NAMALWA (cell line): ENCODE data around the gene MAPK1IP1L.
"Not testable (repeated sequence)": the region's sequence is repeated elsewhere in the genome, so short reads cannot be mapped to it uniquely, and the experiment has no call there.

Source experiments
- DNase-seq: peaks from one replicate; pipeline ENCODE4 v3.0.0-alpha.2; 2015; ENCODE audit warnings: low spot score

MAPK1IP1L gene

GRCh38 chr14:55051423-55052268 is at the start of gene MAPK1IP1L:
TSS of gene MAPK1IP1L (plus strand) at chr14:55051647. CDS start at chr14:55061684, 10,037 bp downstream.
- peak; percentile 79 for DNase-seq

DNA sequence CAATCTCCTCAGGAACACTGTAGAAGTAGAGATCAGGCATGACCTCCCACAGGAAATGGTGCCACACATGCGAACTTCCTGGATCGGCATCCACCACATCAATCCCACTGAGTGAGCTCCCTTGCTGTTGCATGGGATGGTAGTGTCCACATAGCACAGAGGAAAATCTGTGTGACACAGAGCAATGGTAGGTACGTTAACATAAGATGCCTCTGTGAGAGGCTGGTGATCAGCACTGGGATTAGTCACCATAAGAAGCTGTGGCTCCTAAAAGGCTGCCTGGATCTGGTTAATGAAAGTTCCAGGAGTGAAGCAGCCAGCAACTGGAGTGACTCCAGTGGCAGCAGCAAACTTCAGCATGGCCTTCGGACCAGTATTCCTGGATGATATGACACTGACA is 46.4 kb upstream of the MAPK1IP1L start:
- DNase-seq: no peak

GRCh38 chr14:55015006-55015405 is 36.4 kb upstream of the MAPK1IP1L start:
- no peak for DNase-seq

- no peak for DNase-seq
Observed at GRCh38 chr14:55019968-55020554, 31.4 kb upstream of the MAPK1IP1L start.

DNA sequence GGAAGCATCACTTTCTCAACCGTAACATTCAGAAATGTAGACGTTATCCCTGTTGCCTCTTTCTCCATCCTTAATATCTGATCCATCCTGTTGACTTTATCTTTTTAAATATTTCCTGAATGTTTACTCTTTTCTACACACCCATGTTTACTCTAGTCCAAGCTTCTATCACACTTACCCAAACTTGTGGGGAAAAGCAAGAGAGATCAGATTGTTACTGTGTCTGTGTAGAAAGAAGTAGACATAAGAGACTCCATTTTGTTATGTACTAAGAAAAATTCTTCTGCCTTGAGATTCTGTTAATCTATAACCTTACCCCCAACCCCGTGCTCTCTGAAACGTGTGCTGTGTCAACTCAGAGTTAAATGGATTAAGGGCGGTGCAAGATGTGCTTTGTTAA is 27.1 kb upstream of the MAPK1IP1L start:
- DNase-seq: not testable (repeated sequence)

GRCh38 chr14:55025948-55026347 is 25.5 kb upstream of the MAPK1IP1L start:
- no peak for DNase-seq

GRCh38 chr14:55026441-55026792 is 25.0 kb upstream of the MAPK1IP1L start:
- no peak for DNase-seq

DNA sequence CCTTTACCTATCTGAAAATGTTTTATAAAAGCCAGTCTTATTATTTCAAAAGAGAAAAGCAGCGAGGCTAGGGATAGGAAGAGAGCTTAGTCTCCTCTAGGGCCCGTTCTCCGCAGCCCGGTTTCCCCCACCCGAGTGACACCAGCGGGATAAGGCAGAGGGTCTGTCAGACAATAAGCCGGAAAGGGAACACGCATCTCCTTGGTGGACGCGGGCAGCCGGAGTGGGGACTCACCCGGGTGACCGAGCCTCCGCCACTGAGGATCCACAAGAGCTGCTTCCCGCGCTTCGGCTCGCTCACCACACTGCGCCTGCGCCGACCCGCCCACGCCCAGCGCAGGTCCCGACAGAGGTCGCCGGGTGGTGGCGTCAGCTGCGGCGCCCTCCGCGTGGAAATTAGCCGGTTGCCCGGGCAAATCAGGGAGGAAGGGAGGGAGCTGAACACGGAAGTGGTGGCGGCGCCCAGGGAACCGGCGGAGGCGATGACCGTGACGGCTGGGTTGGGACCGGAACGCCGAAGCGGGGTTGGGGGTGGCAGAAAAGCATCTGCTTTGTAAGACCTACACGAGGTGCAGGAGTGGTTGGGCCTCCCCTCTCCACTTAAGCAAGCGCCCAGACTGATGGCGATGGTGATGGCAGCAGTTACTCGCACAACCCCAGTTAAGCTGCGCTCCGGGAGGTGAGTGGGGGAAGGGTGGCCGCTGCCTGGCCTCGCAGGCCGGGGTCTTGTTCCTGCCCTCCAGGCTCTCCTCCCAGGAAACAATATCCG is 24.5 kb upstream of the MAPK1IP1L start, which contains the start of the genes SOCS4 and WDHD1:
TSS of gene SOCS4 (plus strand) at position 444 of the 769 bp plus-strand sequence. CDS start 15,806 bp downstream, outside the sequence.
TSS of gene WDHD1 (minus strand) at position 307 of the 769 bp plus-strand sequence. CDS start 312 bp downstream, outside the sequence.
- peak; percentile 89 for DNase-seq

GRCh38 chr14:55028066-55028465 is 23.4 kb upstream of the MAPK1IP1L start:
- DNase-seq: peak; percentile 14

DNA sequence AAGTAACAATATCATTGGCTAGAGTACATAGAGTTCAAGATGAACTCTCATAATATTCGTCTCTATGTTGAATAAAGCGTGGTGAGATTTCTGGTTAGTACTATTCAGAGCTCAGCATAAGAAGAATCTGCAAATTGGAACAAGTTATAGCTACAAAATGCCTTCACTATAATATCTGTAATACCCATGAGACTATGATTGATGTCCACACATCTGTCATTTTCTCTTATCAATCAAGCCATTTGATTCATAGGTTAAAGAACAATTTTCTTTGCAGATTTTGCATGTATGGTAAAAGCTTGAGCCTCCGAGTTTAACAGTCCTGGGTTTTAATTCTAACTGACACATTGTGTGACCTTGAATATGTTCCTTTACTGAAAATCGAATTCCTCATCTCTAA is 23.0 kb upstream of the MAPK1IP1L start:
- DNase-seq: no peak

DNA sequence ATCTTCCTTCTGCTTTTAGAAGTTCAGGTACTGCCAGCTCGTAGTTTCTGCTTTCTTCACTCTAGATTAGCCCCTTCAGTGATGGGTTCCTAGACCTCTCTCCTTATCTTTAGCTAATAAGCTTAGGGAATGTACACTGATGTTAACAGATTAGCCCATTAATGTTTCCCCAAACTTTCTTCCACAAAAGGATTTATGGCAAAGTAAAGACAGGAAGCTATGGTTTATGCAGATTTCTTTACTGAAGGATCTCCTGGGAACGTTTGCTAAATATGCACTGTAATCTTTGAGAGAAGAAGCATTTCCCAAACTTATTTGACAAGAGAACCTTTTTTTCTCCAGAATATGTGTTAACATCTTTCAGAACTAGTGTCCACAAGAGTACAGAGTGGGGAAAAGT is 20.3 kb upstream of the MAPK1IP1L start:
- DNase-seq: no peak

GRCh38 chr14:55037995-55038394 is 13.5 kb upstream of the MAPK1IP1L start:
- not testable (repeated sequence) for DNase-seq

GRCh38 chr14:55038708-55039107 is 12.7 kb upstream of the MAPK1IP1L start:
- DNase-seq: no peak

DNA sequence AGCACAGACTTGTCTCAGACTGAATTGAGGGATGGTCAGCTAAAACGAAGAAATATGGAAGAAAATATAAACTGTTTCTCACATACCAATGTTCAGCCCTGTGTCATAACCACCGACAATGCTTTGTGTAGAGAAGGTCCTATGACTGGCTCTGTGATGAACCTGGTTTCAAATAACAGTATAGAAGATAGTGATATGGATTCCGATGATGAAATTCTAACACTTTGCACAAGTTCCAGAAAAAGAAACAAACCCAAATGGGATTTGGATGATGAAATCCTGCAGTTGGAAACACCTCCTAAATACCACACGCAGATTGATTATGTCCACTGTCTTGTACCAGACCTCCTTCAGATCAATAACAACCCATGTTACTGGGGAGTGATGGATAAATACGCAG is 7.9 kb upstream of the MAPK1IP1L start:
- no peak for DNase-seq

DNA sequence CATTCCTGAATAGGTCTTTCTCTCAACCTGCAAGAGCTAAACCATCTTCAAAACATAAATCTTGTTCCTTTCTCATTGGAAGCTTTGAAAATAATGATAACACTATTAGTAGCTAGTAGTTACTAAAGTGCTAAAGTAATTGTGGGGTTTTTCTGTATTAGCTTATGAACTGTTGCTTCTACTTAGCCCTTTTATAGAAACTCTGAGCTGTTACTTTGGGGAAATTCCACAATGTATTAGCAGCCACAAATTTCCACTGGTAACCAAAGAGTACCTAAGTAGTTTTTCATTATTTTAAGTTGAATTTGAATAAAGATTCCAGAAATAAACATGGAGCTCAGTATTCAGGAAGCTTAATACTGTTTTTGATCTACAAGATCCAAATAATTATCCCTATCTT is 6.4 kb upstream of the MAPK1IP1L start:
- no peak for DNase-seq

DNA sequence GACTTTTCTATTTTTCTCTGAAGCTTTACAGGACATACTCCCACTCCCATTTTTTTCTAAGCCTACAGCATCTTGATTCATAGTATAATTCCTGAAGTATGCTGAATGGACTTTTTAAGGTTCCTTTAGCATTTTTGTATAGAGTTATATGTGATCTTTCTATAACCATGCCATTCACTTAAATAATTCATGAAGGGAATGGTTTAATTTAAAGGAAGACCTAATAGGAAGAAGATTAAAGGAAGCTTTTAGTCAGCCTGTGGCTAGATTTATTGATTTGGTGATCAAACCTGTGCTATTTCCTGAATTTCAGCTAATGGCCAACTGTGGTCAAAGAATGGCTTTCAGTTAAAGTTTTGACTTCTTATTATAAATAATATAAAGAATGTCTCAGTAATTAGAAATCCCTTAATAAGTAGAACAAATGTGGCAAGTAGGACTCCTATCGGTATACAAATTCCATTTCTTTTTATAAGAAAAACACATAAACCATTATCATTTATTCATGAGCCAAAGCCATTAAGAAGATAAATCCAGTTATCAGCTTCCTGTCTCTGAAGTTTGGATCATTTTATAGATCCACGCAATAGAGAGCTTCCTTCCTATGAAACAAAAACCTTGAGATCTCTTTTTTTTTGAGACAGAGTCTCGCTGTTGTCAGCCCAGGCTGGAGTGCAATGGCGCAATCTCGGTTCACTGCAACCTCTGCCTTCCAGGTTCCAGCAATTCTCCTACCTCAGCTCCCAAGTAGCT is 4.0 kb upstream of the MAPK1IP1L start:
- DNase-seq: no peak

- DNase-seq: no peak
Observed at GRCh38 chr14:55048900-55049436, 2.5 kb upstream of the MAPK1IP1L start.

GRCh38 chr14:55051165-55051422 is 353 bp upstream of the MAPK1IP1L start:
- no peak for DNase-seq

GRCh38 chr14:55052269-55052930 is 953 bp downstream of the MAPK1IP1L start:
- DNase-seq: peak; percentile 23

GRCh38 chr14:55053018-55053417 is 1.6 kb downstream of the MAPK1IP1L start:
- no peak for DNase-seq

GRCh38 chr14:55053500-55053899 is 2.1 kb downstream of the MAPK1IP1L start:
- no peak for DNase-seq
